Fibroblast of skin of abdomen (primary cell): Measurements from ENCODE around the gene IFT88. TPM values are rescaled to one million over a fixed set of nuclear protein-coding genes. Genes with fewer than 3 reads are reported as not detected.

Experiments used
- DNase-seq: peaks from one replicate; pipeline ENCODE4 v3.0.0-alpha.2; 2013
- polyA plus RNA-seq, 2 experiments: library from polyadenylated mRNA; unstranded; fragments of 120-200 nt; gene quantifications; one replicate each; pipeline ENCODE4 v1.2.1, GENCODE V29; 2013; ENCODE audit not compliant: insufficient read length in 2 of 2

The IFT88 gene, protein sequence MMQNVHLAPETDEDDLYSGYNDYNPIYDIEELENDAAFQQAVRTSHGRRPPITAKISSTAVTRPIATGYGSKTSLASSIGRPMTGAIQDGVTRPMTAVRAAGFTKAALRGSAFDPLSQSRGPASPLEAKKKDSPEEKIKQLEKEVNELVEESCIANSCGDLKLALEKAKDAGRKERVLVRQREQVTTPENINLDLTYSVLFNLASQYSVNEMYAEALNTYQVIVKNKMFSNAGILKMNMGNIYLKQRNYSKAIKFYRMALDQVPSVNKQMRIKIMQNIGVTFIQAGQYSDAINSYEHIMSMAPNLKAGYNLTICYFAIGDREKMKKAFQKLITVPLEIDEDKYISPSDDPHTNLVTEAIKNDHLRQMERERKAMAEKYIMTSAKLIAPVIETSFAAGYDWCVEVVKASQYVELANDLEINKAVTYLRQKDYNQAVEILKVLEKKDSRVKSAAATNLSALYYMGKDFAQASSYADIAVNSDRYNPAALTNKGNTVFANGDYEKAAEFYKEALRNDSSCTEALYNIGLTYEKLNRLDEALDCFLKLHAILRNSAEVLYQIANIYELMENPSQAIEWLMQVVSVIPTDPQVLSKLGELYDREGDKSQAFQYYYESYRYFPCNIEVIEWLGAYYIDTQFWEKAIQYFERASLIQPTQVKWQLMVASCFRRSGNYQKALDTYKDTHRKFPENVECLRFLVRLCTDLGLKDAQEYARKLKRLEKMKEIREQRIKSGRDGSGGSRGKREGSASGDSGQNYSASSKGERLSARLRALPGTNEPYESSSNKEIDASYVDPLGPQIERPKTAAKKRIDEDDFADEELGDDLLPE
- polyA plus RNA-seq (2013, experiment 1 of 2; ENCODE audit: insufficient read length), result 12.3 TPM
- polyA plus RNA-seq (2013, experiment 2 of 2; ENCODE audit: insufficient read length), result 11.4 TPM

DNA sequence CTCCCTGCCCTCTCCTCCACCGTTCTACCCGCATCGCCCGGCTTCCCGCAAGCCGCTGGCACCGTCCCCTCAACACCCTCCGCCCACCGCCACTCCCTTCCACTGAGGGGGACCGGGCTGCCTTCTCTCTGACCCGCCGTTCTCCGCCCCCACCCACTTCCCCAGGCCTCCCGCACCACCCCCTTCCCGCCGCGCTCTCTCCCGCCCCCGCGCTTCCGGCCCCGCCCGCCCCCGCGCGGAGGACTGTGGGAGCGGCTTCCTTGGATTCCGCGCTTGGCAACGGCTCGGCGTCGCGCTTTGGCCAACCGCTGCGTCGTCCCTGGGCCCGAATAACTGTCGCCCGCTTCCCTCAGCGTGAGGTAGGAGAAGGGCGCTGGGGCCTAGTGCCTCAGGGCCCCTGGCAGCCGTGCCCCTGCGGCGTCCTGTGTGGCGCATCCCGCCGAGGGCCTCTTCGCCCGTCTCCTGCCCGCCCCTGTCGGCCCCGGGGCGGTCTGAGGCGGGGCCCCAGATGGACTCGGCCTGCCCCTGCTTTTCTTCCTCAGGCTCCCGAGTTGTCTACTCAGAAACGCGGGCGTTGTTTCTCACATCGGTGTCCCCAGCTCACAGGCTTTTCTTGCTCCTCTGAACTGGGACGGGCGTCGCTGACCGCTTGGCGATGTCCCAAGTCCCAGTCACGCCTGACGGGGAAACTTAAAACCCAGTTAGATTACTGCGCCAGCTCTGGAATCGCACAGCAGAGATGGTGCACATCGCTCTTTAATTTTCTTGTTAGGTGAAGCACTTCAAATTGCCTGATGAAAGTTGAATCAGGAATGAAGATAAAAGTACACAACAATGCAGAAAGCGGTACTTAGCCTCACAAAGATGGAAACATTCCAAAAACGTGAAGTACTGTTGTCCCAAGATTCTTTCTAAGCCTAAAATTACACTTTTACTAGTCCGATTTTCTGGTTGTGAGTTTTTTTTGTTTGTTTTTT is at the start of gene IFT88:
Gene IFT88, plus strand, starts transcription at position 260 of the 977 bp plus-strand sequence. CDS start 7,229 bp downstream, outside the sequence.
- DNase-seq, result peak; percentile 89

DNA sequence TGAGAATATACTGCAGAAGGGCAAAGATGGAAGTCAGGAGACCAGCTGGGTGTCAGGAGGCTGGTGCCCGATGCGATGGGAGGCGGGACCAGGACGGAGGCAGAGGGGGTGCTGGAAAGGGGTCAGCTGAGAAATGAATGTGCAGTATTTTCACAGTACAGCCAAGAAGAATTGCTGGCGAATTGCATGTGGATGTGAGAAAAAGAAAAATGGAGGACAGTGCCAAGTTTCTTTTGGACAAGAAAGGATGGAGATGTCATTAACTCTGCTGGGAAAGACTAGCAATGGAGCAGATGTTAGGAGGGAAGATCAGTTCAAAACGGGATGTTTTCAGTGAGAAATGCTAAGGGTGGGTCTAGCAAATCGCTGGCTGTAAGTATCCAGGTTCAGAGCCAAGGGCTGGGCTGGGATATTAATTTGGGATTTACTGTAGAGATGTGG is 48.3 kb upstream of the IFT88 start:
- no peak for DNase-seq

DNA sequence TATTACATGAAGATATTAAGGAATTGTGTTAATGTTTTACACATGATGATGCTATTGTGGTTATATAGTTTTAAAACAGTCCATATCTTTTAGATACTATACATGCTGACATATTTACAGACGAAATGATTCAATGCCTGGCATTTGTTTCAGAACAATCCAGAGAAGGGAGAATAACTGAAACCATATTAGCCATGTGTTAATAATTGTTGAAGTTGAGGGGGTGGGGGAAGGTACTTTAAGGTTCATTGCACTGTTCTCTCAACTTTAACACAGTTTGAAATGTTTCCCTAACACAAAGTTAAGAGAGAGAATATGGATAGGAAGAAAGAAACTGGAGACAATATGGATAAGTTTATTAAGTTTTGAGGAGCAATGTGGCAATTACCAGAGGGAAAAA is 47.1 kb upstream of the IFT88 start:
- DNase-seq, result peak; percentile 45

DNA sequence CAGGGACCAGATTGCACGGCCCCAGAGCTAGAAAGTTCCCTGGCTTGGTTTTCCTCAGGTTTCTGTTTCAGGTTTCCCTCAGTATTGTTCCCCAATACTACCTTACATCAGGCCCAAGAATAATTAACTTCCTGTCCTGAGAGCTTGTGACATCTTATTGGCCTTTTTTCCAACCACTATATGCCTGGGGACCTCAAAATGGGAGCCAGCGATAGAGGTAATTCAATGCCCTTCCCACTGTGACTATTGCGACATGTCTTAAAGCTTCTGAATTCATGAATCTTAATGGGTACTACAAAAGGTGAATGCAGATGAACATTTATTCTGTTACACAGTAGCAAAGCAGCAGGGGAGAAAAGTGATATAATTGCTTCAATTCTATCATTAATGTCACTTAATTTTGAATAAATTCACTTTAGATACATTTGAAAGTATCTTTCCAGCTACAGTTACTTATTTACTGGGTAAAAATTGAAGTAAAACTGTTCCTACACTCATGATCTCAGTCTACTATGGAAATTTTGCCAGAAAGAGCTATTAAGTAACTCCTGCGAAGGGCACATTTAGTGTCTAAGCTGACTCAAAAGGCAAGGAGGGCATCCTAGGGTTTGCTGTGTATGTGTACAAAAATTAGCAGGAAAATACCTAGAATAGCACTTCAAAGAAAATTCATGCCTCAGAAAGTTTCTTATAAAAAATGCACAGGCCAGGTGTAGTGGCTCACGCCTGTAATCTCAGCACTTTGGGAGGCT is 45.4 kb upstream of the IFT88 start:
- DNase-seq, result no peak

DNA sequence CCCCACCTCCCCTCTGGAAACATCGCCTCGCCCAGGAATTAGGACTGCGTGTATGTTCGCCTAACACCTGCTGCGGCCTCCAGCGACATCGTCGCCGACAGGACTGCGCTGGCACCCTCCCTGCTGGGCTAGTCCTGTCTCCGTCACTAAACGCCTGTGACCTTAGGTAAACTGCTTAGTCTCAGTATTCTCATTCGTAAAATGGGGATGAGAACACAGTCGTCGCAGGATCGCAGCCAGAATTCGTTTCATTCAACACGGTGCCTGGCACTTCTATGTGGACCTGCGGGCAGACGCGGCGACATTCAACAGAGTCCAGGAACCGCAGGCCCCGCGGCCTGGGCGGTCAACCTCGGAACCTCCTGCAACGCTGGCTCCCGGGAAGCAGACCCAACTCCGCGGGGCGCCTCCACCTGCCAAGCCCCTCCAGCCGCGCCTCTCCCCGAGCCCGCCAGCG is 41.8 kb upstream of the IFT88 start:
- DNase-seq, result no peak

DNA sequence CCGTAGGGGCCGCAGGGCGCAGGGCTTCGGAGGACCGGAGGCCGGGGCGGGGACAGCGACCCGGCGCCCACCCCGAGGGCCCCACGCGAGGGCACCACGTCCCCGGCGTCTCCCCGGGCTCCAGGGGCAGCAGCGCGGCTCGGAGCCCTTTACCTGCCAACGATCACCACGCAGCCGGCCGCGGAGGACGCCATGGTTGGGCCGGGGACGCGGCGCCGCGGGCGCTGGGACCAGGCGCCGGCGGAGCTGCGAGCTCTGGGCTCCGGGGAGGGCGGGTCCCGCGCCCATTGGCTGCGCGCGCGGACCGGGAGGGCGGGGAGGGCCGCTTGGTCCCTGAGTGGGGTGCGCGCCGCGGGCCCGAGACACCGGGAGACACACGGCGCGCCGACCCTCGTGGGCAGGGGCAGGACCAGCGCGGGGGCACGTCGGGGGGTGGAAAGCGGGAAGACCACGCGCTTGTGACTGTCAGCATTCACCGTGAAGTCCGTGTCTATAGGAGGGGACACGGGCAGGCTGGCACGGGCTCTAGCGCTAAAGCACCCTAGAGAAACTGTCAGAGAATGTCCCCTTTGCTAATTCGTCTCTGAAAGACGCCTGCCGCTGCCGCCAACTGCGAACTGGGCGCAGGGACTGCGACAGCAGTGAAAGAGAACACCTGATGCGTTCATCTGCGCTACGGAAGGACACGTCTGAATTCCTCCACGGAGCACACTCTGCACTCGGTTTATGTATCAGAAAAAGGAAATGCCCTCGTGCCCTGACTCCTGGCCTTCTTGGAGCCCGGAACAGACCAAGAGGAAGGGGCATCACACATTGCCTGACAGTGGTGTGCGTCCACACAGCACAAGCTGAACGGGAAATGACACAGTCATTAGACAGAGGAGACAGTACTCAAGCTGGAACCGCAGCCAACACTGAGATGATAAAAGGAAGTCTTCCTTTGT is 41.1 kb upstream of the IFT88 start, which contains the start of gene CRYL1:
Gene CRYL1, minus strand, starts transcription at position 257 of the 944 bp plus-strand sequence. Its CDS starts 63 bp downstream, at position 194.
- peak; percentile 59 for DNase-seq

DNA sequence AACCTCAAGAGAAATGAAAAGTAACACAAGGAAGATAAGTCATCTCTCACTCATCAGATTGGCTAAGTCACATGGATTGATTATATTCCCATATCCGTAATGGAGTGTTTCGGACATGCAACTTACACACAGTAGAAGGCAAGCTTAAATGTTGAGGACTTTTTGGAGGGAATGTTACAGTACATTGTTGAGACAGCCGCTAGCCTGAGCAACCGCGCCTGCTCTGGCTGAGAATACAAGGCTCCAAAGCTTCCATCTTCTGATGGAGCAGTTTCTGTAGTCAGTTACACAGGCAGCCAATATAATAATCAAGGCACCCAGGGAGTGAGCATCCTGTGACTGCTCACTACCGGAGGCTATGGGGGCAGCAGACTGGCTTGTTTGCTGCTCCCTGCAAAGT is 40.3 kb upstream of the IFT88 start:
- DNase-seq, result peak; percentile 17

DNA sequence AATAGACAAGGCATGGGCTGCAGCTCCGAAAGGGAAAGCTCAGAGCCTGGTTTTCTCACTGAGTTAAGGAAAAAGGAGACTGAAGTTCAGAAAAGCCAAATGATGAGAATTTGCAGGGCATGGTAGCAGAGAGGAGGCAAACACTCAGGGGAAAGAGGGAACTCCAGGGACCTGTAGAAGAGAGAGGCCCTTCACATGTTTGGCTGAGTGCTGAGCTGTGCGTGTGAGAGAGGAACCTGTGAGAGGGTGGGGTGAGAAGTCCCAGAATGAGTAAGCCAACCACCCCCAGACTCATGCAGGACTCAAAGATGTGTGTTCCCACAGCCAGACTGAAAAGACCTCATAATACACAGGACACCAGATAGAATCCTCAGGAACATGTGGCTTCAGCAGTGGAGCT is 38.5 kb upstream of the IFT88 start:
- DNase-seq, result no peak

DNA sequence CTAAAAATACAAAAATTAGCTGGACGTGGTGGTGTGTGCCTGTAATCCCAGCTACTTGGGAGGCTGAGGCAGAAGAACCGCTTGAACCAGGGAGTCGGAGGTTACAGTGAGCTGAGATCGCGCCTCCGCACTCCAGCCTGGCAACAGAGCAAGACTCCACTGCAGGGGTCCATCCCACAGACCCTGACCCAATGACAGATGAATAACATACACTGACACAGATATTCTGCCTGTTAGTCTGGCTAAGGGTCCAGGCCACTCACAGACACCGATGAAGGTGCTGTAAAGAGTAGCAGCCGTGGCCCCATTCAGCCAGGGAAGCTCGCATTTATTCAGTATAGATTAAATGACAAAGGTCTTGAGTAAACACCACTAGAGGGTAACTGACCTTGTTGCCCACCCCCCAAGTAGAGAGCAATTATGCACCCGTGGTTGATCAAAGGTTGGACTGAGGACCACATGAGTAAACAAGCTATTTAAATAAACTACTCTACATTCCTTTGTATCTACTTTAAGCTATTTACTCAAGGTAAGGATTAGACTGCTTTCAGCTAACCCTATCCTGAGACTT is 32.8 kb upstream of the IFT88 start:
- no peak for DNase-seq

DNA sequence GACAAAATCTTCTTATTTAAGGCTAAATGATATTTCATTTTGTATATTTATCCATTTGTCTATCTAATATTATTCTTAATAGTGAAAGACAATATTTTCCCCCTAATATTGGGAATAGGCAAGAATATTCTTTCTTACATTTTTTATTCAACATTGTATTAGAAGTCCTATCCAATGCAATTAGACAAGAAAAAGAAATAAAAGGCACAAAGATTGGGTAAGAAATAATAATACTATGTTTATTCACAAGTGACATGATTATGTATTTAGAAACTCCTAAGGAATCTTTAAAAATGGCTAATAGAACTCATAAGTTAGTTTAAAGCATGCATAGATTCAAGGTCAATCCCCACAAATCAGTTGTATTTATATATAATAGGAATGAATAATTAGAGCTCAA is 30.0 kb upstream of the IFT88 start:
- DNase-seq, result no peak

DNA sequence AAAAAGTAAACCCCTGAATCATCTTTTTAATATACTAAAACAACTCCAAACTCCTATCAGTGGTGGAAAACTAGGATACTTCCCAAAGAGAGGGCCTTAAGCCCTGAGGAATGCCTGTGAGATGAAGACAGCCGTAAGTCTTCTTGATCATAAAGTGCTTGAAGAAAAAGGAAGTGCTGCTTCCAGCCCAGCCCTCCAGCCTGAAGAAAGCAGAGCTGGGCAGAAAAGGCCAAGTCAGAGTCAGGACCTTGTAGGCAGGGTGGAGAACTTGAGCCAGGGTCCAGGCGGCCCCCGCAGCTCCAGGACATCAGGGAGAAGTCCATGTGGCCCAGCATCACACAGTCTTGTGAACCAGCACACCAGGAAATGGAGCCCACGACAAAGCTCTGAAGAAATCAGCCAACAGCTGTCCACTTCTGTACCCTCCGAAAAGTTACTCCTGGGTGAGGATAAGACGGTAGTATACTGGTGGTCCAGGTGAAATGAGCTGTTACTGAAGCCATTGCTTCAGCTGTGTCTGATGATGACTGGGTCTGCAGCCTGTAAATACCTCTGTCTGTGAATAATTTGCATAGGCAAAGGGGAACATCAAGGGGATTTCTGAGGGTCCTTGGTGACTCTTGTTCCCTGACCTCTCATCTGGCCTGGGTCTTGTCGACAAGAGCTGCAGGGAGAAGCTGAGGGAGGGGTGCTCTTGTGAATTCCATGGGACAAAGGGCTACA is 22.6 kb upstream of the IFT88 start:
- DNase-seq, result no peak

DNA sequence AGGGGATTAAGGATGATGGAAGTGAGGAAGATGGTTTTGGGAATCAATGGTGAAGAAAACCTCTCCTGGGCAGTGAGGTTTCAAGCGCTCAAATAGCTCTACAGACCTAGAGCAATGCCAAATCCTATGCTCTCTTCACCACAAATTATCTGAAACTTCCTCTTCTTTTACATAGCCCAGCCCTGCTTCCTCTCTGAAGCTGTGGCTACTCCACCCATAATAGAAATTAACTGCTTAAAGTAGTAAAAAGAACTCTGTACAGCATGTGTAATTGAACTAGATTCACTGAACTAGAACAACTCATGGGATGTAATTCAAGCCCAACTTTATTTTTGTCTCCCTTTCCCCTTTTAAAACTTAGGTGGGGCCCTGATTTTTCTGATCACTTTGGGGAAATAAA is 20.4 kb upstream of the IFT88 start:
- DNase-seq, result no peak

DNA sequence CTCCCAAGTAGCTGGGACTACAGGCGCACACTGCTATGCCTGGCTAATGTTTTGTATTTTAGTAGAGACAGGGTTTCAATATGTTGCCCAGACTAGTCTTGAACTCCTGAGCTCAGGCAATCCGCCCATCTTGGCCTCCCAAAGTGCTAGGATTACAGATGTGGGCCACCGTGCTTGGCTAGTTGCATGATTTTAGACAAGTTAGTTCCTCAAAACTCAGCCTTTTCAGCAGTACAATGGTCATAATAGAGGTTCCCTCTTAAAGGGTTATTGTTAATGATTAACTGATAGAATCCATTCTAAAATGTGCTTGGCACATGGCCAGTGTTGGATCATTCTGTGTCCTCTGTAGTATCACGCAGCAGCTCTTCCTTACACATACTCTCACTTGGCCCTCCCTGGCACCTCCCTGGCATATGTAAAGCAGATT is 19.5 kb upstream of the IFT88 start:
- DNase-seq, result no peak

DNA sequence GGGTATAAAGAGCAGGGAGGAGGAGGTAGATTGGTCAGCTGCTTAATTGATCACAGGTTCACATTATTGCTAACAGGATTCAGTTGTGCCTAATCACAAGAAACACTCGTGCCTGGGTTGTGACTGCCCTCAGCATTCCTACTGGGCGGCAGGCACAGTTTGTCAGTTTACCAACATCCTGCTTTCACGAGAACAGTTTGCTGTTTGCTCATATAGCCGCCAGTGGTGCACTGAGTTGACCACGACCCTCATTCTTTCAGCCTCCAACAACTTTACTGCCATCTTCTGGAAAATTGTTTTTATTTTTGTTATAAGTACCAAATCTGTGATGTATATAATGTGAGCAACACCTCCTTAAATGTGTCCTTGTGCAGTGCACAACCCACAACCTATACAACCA is 16.2 kb upstream of the IFT88 start:
- DNase-seq, result no peak

DNA sequence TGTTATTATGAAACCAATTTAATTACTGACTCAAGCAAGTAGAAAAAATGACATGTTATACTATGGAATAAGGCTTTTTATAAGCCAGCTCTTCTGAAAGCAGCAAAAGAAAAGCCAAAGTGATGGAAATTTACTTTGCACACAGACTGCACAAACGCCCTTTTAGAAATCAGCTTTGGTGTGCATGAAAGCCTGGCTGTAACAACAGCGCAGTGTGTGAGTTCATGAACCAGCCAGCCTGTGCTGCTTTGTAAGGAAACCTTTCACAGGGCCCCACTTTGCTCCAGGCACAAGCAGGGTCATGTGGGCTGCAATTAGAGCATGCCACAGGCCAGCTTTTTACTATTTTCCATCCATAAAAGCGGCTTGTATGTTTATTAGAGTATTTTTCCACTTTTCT is 13.6 kb upstream of the IFT88 start:
- no peak for DNase-seq

DNA sequence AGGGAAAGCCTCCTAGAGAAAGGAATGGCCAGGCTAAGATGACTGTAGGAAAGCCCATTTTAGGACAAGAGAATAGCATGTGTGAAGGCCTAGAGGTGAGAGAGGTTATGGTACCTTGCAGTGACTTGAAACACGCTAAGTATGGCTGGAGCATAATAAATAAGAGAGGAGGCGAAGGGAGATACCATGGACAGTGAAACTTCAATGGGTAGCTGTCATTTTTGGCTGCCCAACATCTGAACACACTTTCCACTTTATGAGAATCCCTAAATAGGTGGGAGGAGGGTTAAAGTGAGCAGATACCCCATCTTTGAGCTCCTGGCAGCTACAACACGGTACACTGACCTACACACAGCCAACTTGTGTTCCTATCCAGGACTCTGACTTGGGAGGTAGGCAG is 8.0 kb upstream of the IFT88 start:
- DNase-seq, result no peak

DNA sequence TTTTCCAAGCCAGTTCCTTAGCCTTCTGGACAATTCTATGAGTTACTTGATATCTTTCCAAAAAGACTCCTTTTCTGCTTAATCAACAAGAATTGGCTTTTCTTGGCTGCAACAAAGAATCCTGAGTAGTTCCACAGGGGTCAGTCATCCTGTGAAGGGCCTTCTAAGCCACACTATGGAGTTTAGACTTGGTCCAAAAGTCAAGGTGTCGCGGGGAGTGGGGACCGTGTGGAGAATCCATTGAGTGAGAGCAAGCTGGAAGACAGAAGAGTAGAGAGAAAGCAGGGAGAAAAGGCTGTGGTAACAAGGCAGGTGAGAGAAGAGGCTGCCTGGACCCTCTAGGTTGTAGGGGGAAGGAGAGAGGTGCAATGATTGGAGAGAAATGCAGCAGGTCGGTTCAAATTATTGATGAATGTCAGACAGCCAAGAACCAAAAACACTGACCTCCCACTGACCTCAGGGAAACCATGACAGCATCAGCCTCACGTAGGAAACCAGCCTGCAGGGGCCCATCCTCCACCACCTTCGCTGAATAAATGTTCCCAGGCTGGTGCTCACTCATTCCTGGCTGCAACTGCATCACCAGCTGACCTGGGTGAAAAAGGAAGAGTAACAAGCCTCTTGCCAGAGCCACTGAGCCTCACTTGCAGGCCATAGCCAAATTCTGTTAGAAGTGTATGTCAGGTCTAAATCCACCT is 7.1 kb upstream of the IFT88 start:
- no peak for DNase-seq

DNA sequence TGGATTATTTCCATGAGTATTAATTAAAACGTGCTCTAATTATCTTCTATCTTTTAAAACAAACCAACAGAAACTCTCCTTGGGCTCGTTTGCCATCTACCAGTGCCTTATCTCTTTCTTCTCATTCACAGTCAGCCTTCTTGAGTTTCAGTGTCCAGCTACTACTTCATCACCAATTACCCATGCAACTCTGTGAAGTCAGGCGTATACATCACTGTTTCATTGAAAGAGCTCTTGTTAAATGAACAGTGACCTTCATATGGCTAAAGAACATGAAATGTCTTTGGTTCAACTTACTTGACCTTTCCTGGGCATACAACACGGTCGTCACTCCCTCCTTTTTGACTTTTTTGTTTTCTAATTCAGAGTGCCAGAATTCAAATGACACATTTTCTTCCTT is 5.2 kb upstream of the IFT88 start:
- no peak for DNase-seq
